ENCODE results near the gene TVP23C. TPM values are rescaled to one million over a fixed set of nuclear protein-coding genes. Genes with fewer than 3 reads are reported as not detected.

The TVP23C gene
- total RNA-seq, 2 donors from 2014 or later: 30.7 to 73.2 TPM

DNA sequence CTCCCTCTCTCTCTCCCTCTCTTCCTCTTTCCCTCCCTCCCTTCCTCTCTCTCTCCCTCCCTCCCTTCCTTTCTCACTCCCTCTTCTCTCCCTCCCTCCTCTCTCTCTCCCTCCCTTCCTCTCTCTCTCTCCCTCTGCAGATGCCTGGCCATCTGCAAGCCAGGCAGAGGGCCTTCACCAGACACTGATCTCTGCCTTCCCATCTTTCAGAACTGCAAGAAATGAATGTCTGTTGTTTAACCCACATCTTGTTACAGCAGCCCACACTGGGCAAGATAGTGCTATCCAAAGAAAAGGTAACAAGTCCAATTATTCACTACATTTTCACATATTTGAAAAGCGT is 69.6 kb downstream of the TVP23C start:
- H3K27ac ChIP-seq (ENCODE audit: low read depth, low read length): no peak overlapping the region
- H3K9me3 ChIP-seq (ENCODE audit: control insufficient read depth, low read length): peaks cover 15% of the 10 kb centered on the region
- H3K9me3 Mint-ChIP-seq: no peaks in the 10 kb centered on the region
- peaks cover 78% of the 10 kb centered on the region for H3K36me3 Mint-ChIP-seq (ENCODE audit: low read depth)
- H3K36me3 ChIP-seq (ENCODE audit: control insufficient read depth, insufficient read depth, low read length): peaks cover 90% of the 10 kb centered on the region
- H3K4me3 ChIP-seq (ENCODE audit: low read length): no peak overlapping the region
- H3K4me3 Mint-ChIP-seq: no peak overlapping the region
- no peak overlapping the region for H3K9ac ChIP-seq (ENCODE audit: extremely low read depth, low read length, poor library complexity, severe bottlenecking)
- no peaks in the 10 kb centered on the region for H3K27me3 ChIP-seq (ENCODE audit: control insufficient read depth, insufficient read depth, low read length, poor library complexity, severe bottlenecking)
- no peak overlapping the region for H3K27ac Mint-ChIP-seq
- TF ChIP-seq, protein P1, sequence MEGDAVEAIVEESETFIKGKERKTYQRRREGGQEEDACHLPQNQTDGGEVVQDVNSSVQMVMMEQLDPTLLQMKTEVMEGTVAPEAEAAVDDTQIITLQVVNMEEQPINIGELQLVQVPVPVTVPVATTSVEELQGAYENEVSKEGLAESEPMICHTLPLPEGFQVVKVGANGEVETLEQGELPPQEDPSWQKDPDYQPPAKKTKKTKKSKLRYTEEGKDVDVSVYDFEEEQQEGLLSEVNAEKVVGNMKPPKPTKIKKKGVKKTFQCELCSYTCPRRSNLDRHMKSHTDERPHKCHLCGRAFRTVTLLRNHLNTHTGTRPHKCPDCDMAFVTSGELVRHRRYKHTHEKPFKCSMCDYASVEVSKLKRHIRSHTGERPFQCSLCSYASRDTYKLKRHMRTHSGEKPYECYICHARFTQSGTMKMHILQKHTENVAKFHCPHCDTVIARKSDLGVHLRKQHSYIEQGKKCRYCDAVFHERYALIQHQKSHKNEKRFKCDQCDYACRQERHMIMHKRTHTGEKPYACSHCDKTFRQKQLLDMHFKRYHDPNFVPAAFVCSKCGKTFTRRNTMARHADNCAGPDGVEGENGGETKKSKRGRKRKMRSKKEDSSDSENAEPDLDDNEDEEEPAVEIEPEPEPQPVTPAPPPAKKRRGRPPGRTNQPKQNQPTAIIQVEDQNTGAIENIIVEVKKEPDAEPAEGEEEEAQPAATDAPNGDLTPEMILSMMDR (conservative IDR thresholded peaks at IDR 0.05): no peak
- no peak for DNase-seq
- peaks cover 8% of the 10 kb centered on the region for H3K4me1 Mint-ChIP-seq
- H3K27me3 Mint-ChIP-seq (ENCODE audit: insufficient read depth): no peaks in the 10 kb centered on the region
- H3K4me1 ChIP-seq (ENCODE audit: control insufficient read depth, insufficient read depth, low read length): no peaks in the 10 kb centered on the region
- 42 to 47% methylated on average over 1 of the region's 1 CpG for WGBS, 2 experiments (ENCODE audit: insufficient coverage in 1 of 2, insufficient read length in 1 of 2)

DNA sequence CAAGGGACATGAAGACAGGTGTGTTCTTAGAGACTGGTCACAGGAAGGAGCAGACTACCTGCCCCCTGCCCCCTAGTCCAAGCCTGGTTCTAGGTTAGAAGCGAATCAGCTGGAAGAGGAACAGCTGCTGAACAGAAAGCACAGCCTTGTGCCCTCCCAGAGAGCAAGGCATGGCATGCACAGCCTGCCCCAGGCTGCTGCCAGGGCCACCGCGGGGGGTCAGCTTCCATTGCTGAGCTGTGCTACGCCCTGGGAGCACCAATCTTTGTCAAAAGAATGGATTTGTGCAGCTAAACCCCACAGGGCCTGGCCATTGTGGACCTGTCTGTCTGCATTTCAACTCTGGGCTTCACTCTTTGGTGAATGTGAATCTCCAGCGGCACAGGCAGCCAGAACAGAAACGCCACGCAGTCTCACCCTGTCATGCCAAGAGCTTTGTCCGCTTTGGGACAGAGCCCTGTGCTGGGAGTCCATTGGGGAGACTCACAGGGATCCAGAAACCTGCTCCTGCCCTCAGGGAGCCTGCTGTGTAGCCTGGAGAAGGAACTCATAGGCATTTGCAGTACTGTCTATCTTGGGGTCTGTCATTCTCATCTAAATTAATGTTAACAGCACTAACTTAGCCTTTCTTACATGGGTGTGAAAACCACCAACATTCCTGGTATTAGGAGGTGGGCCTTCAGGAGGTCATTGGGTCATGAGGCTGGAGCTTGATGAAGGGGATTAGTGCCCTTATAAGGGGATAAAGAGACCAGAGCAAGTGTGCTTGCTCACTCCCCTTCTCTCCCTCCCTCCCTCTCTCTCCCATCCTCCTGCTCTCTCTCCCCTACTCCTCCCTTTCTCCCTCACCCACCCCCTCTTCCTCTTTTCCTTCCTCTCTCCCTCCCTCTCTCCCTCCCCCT is 70.2 kb downstream of the TVP23C start:
- H3K36me3 Mint-ChIP-seq (ENCODE audit: low read depth): peaks cover 79% of the 10 kb centered on the region
- peaks cover 90% of the 10 kb centered on the region for H3K36me3 ChIP-seq (ENCODE audit: control insufficient read depth, insufficient read depth, low read length)
- H3K4me3 Mint-ChIP-seq: no peak overlapping the region
- no peaks in the 10 kb centered on the region for H3K27me3 ChIP-seq (ENCODE audit: control insufficient read depth, insufficient read depth, low read length, poor library complexity, severe bottlenecking)
- H3K27ac ChIP-seq (ENCODE audit: low read depth, low read length): no peak overlapping the region
- H3K4me1 Mint-ChIP-seq: peaks cover 8% of the 10 kb centered on the region
- no peaks in the 10 kb centered on the region for H3K9me3 Mint-ChIP-seq
- TF ChIP-seq, protein P1 (conservative IDR thresholded peaks at IDR 0.05): no peak
- peak overlapping the region; percentile 52 for H3K27ac Mint-ChIP-seq
- H3K4me3 ChIP-seq (ENCODE audit: low read length): no peak overlapping the region
- H3K9me3 ChIP-seq (ENCODE audit: control insufficient read depth, low read length): peaks cover 15% of the 10 kb centered on the region
- whole genome bisulfite sequencing, 2 experiments (ENCODE audit: insufficient coverage in 1 of 2, insufficient read length in 1 of 2): 90 to 91% methylated on average over 4 to 8 of the region's 8 CpGs
- DNase-seq: peak; percentile 66
- no peaks in the 10 kb centered on the region for H3K4me1 ChIP-seq (ENCODE audit: control insufficient read depth, insufficient read depth, low read length)
- no peaks in the 10 kb centered on the region for H3K27me3 Mint-ChIP-seq (ENCODE audit: insufficient read depth)
- no peak overlapping the region for H3K9ac ChIP-seq (ENCODE audit: extremely low read depth, low read length, poor library complexity, severe bottlenecking)

GRCh38 chr17:15492186-15492585 is 71.1 kb downstream of the TVP23C start:
- TF ChIP-seq, protein P1 (conservative IDR thresholded peaks at IDR 0.05): no peak
- WGBS, 2 experiments (ENCODE audit: insufficient coverage in 1 of 2, insufficient read length in 1 of 2): 93 to 95% methylated on average over 3 of the region's 4 CpGs
- Histone ChIP-seq H3K9ac (ENCODE audit: extremely low read depth, low read length, poor library complexity, severe bottlenecking) (no peak overlapping the region), H3K9me3 (ENCODE audit: control insufficient read depth, low read length) (peaks cover 15% of the 10 kb centered on the region), H3K4me1 (ENCODE audit: control insufficient read depth, insufficient read depth, low read length) (no peaks in the 10 kb centered on the region), H3K27me3 (ENCODE audit: control insufficient read depth, insufficient read depth, low read length, poor library complexity, severe bottlenecking) (no peaks in the 10 kb centered on the region), H3K4me3 (ENCODE audit: low read length) (no peak overlapping the region), H3K27ac (ENCODE audit: low read depth, low read length) (no peak overlapping the region), H3K36me3 (ENCODE audit: control insufficient read depth, insufficient read depth, low read length) (peaks cover 91% of the 10 kb centered on the region)
- Mint-ChIP-seq H3K4me1 (peaks cover 8% of the 10 kb centered on the region), H3K27me3 (ENCODE audit: insufficient read depth) (no peaks in the 10 kb centered on the region), H3K4me3 (no peak overlapping the region), H3K9me3 (no peaks in the 10 kb centered on the region), H3K27ac (no peak overlapping the region), H3K36me3 (ENCODE audit: low read depth) (peaks cover 82% of the 10 kb centered on the region)
- DNase-seq: no peak
